MV-4-11 (cell line): ENCODE measurements around the gene FHOD3.
A peak's percentile ranks its signal among the peaks of the same experiment; 100 is the strongest.
"Not testable (repeated sequence)": the region's sequence is repeated elsewhere in the genome, so short reads cannot be mapped to it uniquely, and the experiment has no call there.

Experiments used
- DNase-seq: peaks from one replicate; lab custom pipeline; 2025; lab: John Stamatoyannopoulos, UW

The FHOD3 gene

DNA sequence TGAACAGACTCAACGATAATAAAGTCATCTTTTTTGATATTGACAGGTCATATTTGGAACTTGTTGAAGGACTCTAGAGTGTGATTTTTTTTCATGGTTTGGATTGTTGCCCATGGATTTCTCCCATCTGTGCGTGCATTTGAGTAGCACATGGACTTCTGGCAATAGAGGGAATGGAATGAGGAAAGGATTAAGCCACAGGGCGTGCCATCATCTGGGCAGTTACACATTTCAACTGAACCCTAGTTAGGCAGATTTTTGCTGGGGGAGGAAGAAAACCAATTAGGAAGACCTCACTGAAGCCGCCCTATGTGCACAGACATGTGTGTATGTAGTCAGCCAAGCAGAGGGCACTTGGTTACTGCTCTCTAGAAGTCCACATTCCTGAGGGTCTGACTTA, 458.7 kb downstream of the FHOD3 start:
- no peak for DNase-seq

- peak; percentile 25 for DNase-seq
Measured at GRCh38 chr18:36757081-36757480, 459.6 kb downstream of the FHOD3 start.

- no peak for DNase-seq
Measured at GRCh38 chr18:36757991-36758390, 460.5 kb downstream of the FHOD3 start.

DNA sequence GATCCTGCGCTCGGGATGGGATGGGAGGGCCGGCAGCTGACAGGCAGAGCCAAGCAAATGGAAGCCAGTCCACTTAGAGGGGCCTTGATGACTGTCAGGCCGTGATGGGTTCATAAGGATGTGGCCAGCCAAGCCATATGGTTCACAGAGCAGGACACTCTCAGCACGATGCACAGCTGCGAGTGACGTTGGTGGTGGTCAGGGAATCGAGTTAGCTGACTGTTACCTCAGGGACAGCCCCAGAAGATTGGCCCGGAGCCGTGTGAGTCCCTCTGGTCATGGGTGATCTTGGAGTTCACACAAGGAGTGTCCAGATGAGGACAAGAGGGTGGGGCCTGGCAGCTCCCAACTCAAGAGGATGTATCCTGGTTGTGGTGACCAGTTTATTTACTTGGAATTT, 461.1 kb downstream of the FHOD3 start:
- no peak for DNase-seq

DNA sequence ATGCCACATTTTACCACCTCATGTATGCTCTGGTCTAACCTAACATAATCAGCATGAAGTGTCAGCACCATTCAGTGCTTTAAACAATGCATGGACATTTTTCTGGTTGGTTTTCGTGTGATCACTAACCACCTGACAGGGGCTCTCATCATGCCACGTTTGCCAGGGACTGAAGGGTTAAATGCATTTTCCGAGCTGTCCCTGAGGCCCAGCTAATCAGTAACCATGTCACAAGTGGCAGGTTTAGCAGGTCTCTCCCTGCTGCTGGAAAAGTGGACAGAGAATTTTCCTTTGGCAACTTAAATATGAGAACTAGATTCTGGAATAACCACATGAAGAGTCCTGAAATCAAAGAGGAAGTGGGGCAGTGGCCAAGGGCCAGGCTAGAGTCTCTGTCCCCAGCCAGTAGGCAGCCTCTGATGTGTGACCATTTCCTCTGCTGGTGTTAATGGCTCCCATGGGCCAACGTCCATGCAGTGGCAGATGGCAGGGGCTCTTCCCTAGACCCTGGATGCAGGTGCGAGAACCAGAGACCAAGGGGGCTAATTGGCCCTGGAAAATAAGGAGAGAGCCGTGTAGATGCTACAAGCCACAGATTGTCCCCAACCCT, 461.8 kb downstream of the FHOD3 start:
- peak; percentile 22 for DNase-seq

GRCh38 chr18:36760598-36760997, 463.1 kb downstream of the FHOD3 start:
- no peak for DNase-seq

DNA sequence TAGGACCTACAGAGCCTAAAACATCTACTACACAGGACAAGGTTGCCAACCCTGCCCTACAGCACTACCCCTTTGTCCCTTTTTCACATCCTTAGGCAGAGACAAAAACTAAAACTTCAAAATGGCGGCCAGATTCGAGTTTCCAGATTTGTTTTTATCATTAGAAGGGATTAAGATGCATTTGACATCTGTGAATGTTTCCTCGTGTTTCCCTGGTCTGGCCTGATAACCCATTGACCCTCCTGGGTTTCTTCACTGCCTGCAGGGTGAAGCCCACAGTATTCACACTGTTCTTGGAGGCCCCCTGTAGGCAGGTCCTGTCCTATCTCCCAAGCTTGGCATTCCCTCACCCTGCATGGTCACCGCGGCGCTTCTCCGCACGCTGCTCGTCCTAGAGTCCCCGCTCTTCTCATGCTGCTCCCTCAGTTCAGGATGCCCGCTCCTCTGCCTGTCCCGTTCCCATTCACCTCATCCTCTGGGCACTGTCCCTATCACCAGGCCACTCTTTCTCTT, 463.7 kb downstream of the FHOD3 start:
- DNase-seq = no peak

DNA sequence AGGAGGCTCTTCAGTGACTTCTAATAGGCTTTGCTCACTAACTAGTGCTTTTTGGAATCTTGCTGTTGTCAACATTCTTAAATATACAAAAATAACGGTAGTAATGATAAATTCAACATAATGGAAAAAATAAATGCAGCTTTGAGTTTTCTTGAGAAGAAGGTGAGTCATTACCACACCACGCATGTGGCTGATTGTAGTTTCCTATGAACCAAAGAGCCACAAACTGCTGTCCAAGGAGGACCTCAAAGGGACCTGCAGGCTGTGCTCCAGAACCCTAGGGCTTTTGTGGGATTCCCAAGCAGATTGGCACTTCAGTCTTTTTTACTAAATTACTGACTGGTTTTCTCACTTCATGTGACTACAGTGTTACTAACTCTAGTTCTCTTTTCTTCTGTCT, 464.6 kb downstream of the FHOD3 start:
- no peak for DNase-seq

- not testable (repeated sequence) for DNase-seq
Measured at GRCh38 chr18:36762965-36763364, 465.5 kb downstream of the FHOD3 start.

DNA sequence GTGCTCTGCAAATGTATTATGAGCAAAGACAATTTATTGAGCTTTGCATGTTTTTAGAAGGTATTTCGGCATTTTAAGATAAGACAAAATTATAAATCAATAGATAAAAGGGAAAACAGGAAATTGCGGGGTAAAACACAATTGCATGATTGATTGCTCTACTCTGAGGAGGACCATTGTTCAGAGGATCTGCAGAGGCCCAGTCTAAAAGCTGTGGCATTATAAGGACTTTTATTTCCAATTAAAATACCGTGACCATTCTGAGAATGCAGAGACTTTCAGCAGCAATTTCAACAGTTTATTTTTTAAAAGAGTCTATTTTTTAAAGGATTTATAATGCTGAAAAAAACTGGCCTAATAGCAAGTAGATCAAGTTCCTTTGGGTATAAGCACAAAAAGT, 469.3 kb downstream of the FHOD3 start:
- DNase-seq = no peak

- DNase-seq = no peak
Measured at GRCh38 chr18:36769172-36769571, 471.7 kb downstream of the FHOD3 start.

GRCh38 chr18:36769611-36770314, 472.2 kb downstream of the FHOD3 start:
- no peak for DNase-seq

DNA sequence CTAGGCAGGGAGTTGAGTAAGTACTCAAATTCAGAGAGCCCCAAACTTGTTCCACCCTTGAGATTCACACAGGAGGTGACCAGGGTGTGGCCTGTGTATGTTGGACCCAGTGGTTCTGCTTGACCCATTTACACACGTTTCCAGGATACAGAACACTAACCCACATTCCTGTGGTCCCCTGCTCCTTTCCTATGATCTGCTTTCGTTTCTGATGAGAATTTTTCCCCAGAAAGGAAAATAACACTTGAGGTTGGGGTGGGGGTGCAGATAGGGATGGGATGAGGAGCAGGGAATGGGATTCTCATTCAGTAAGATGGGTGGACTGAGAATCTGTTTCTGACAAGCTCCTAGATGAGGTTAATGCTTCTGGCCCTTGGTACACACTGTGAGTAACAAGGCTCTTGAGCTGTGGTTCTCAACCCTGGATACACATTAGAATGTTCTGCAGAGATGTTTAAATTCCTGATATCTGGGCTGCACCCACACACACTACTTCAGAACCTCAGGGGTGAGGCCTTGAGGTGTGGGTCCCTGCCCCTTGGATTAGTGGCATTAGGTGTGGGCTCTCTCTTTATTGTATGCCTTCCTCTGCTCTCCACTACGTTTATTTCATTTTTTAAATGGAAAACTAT, 472.9 kb downstream of the FHOD3 start:
- no peak for DNase-seq

- no peak for DNase-seq
Measured at GRCh38 chr18:36771245-36771644, 473.7 kb downstream of the FHOD3 start.

DNA sequence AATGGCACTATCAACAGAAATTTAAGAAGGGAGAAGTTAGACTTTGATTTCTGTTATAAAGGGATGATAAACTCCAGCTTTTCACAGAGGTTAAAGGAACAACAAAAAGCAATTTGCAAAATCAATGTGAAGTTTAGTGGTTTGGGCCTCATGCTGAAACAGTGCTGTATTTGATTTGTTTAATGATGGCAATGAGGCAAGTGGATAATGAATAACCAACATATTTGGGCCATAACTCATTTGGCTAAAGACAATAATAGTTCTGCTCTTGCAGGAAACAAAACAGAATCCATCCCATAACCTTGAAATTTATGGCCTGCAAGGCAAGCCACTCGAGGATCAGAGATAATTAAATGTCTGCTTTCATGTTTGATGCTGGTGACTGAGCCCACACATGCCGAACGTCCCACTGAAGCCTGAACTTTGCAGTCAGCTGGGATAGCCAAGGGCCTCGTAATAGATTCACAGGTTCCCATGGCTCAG, 474.8 kb downstream of the FHOD3 start:
- DNase-seq = no peak

GRCh38 chr18:36775396-36775795, 477.9 kb downstream of the FHOD3 start:
- no peak for DNase-seq

GRCh38 chr18:36776650-36777049, 479.1 kb downstream of the FHOD3 start:
- no peak for DNase-seq

- DNase-seq = no peak
Measured at GRCh38 chr18:36777566-36777965, 480.1 kb downstream of the FHOD3 start.

GRCh38 chr18:36780748-36781147, 483.2 kb downstream of the FHOD3 start:
- DNase-seq = no peak

DNA sequence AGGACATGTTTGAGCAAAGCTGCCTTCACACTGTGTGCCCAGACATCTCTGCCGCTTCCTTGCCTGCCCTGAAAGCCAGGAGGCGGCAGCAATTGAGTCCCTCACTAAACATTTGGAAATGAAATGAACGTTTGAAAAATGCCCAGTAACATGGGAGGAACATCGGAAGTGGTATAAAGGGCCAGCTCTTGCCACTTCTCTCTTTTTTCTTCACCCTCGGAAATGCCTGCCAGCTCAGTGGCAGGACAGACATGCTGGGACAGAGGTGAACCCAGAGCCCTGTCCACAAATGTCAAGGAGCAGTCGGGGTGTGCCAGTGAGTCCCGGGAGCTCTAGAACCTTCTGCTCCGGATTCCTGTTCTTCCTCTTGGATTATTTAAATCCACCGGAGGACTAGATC, 485.2 kb downstream of the FHOD3 start:
- peak; percentile 27 for DNase-seq

GRCh38 chr18:36783792-36784191, 486.3 kb downstream of the FHOD3 start:
- no peak for DNase-seq

GRCh38 chr18:36786686-36787085, 489.2 kb downstream of the FHOD3 start:
- DNase-seq = no peak

GRCh38 chr18:36792634-36793283, 495.2 kb downstream of the FHOD3 start:
- no peak for DNase-seq
